GM18867 (cell line): Measurements from ENCODE around the gene IFNLR1.

Experiments used
- ATAC-seq: cut with Tn5 transposase; IDR thresholded peaks from one replicate; pipeline ENCODE4 v1.9.1; 2021; ENCODE audit warnings: mild to moderate bottlenecking, moderate library complexity; ENCODE audit not compliant: unreplicated experiment

IFNLR1 gene

DNA sequence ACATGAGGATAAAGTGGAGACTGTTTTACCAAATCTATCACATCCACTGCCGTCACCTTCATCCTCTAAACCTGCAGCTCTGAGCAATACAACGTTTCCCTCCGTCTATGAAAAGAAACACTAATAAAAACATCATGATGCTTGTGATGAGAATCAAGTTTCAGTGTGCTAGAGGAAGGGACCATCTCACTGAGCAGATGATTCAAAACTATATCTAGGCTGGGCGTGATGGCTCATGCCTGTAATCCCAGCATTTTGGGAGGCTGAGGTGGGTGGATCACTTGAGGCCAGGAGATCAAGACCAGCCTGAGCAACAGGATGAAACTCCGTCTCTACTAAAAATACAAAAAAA is 60.4 kb downstream of the IFNLR1 start:
- ATAC-seq: no peak

DNA sequence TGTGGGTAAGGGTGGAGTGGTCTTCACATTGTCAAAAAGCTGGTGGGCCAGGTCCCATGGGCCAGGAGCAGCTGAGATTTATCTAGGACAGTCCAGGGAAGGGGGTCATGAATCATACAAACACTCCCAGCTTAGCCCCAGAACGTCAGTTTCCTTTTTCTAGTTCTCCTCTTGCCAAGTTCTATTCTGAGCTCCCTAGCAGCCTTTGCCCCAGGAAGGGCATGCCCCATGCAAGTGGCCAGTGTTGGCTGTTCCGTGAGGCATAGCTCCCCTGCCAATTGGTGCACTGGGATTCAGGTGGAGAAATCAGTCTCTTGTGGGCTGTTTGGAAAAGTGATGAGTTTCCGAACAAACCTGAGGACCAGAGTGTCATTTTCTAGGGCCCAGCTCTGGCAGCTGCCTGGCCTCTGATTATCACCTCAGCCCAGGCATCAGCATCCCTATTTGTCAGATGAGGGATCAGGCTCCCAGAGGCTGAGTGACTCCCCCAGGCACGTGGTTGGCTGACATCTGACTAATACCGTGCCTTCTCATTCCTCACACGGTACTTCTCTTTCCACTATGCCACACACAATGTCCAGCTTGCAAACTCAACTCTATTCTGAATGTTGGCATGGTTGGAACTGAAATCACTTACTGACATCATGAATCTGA is 60.9 kb downstream of the IFNLR1 start:
- ATAC-seq: no peak

DNA sequence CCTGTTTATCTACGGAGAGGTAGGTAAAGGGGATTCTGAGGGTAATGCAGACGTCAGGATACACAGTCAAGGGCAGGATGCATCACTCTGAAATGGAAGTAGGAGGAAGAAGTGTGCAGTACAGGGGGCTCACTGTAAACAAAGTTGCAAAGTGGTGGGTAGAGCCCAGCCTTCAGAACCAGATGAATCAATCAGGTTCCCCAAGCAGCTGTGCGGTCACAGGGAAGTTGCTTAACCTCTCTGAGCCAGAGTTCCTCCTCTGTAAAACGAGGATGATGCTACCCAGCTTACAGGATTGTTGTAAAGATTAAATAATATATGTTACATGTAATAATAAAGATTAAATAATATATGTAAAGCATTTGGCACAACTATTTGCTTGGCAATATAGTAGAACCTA is 61.6 kb downstream of the IFNLR1 start:
- ATAC-seq: no peak

DNA sequence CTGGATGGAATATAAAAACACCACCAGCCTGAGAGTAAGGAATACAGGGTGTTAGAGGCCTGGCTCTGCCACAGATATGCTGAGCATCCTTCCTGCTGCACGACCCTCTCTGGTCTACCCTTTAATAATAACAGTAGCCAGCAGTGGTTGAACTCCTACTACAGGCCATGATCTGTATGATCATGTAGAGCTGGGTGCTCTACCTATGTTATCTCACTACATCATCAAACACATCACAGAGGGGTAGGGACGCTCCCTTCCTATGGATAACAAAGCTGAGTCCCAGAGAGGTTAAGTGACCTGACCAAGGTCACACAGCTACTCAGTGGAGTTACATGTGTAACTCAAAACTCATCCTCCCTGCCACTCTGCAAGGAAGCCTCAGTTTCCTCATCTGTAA is 62.1 kb downstream of the IFNLR1 start:
- no peak for ATAC-seq

DNA sequence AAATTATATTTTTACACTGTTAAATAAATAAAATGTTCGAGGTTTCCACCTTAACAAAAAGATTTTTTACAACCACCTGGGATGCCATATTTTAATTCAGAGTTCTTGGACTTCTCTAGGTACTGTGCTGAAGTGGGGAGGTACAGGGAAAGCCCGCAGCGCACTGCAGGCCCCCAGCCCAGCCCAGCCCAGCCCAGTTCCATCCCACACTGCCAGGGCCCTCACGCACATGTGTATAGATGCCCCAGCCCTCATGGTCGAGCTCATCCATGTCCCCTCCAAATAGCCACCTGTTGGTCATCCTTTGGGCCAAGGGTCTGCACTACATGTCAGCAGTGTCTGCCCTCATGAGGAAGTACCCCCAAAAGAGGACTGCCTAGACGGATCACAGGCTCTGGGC is 63.5 kb downstream of the IFNLR1 start:
- no peak for ATAC-seq

DNA sequence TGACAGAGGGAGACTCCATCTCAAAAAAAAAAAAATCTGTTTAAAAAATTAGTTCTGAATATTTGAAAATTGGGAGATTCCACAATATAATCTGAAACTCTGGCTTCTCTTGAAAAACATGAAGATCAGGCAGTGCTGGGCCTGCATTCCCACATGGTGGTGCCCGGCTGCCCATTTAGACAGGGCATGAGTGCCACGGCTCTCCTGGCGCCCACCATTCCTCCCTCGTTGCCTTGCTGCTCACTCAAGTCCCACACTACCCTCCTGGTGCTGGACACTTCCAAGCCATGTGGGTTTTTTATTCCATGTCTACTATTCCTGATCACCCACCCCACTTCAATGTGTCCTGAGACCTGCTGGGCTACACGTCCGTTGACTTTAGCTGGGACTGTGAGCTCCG is 64.3 kb downstream of the IFNLR1 start:
- ATAC-seq: no peak

DNA sequence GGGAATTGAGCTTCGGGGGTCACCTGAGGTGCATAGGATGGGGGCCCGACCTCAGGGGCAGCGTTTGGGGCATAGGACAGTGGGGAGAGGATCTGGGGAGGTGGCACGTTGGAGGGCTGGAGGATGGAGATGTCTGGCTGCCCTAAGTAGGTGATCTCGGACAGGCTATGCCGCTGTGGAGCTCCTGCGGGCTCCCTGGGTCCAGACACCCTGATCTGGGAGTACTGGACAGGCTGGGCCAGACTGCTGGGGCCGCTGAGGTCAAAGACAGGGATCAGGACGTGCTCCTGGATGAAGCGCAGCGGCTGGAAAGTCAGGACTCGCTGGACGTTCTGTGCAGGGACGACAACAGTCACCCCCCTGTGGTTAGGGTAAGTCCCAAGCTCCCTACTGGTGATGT is 65.7 kb downstream of the IFNLR1 start:
- ATAC-seq: no peak

DNA sequence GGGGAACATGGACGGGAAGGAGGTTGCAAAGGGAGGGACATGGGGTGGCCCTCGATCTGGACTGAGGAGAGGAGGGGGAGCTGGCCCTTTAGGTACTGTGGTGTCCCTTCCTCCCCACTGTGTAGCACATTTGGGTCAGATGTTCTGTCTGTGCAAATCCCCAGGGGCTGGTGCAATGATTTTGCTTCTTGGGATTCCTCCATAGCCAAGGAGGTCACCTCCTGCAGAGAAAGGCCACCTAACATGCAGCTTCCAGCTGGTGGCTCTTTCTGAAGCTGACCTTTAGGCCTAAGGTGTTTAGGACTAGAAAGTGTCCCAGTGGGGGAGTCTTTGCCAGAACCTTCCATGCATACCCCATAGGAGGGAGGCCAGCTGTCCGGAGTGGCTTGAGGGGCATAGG is 66.1 kb downstream of the IFNLR1 start:
- no peak for ATAC-seq

DNA sequence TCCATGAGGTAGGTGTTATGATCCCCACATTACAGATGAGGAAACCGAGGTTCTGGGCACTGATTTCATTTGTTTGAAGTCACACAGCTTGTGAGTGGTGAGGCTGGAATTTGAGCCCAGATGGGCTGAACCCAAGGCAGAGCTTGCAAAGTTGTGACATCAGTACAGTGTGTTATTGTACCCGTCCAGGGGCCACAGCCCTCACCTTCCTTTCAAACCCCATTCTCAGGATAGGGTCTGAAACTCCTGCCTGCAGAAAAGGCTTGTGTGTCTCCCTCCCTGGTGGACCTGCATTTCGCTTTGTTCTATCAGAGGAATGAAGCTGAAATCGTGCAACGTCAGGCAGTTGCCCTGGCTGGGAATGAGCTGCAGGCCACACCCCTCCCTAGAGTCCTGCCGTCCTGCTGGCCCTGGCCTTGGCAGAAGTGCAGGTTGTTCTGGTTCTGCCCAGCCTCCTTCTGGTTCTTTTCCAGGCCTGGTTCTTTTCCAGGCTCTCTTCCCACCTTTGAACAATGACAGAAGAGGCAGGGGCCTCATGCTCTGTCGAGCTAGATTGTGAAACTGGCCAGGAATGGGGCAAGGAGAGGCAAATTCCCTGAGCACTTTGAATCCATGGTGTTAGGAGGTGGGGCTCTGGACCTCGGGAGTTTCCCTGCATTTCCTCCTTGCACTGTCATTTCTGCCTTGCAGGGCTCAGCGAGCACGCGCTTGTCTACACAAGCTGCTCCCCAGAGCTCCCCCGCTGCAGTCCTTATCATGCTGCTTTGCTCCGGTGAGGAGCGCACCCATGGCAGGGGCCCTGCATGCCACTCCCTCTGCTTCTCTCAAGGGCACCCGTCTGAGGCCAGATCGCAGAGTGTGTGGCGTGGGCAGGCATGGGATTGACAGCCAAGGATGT is 67.0 kb downstream of the IFNLR1 start:
- no peak for ATAC-seq

DNA sequence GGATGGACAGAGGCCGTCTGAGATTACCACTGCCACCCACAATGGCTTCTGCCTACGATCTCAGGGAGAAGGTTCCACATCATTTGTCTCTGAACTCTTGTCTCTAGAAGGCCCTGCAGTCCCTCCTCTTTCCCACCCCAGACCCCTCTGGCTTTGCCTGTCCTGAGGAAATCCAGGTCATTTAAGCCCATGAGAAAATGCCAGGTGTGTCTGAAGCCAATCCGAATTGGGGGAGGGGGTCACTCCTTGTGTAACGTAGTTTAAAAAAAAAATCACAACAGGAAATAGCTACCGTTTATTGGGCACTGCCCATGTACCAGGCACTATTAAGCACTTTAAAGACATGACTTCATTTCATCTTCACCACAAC is 67.6 kb downstream of the IFNLR1 start:
- ATAC-seq: no peak

DNA sequence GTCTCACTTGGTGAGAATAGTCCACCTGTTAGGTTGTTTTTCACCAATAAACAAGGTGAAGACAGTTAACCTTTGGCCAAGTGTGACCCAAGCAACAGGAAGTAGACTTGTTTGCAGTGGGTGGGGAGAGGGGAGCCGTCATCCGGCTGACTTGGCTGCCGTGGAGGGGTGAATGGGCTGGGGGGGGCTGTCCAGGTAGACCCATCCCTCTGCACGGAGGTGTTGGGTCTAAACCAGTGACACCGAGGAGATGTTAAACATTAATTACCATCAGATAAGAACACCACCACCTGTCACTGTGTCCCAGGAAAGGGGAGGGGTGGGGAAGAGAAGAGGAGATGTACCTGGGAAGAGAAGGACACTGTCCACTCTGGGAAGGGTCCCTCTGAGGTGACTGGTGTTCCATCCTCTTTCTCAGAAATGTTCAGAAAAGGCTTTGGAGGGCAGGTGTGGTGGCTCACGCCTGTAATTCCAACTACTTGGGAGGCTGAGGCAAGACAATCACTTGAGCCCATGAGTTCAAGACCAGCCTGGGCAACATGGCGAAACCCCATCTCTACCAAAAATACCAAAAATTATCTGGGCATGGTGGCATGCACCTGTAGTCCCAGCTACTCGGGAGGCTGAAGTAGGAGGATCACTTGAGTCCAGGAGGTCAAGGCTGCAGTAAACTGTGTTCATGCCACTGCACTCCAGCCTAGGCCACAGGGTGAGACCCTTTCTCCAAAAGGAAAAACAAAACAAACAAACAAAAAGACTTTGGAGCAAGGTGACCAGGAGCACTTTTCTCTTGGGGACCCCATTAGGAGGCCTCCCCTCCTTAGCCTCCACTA is 68.5 kb downstream of the IFNLR1 start:
- no peak for ATAC-seq

DNA sequence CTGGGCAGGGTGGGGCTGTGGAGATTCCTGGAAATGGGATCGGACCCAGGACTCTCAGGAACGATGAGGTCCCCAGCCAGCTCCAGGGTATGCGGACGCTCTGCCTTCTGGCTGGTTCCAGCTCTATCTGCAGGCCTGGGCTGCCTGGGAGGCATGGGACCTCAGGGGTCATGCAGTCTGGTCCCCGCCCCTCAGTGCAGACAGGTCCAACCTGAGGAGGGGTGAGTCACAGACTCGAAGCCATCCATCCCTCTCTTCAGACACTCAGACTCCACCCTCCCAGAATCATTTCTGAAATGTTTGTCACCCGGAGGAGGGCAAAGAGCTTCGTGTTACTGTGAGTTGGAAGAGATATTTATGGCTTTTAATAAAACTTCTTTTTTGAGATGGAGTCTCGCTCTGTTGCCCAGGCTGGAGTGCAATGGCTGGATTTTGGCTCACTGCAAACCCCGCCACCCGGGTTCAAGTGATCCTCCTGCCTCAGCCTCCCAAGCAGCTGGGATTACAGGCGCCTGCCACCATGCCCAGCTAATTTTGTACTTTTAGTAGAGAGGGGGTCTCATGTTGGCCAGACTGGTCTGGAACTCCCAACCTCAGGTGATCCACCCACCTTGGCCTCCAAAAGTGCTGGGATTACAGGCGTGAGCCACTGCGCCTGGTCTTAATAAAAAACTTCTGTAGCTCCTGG is 69.2 kb downstream of the IFNLR1 start:
- ATAC-seq: no peak

DNA sequence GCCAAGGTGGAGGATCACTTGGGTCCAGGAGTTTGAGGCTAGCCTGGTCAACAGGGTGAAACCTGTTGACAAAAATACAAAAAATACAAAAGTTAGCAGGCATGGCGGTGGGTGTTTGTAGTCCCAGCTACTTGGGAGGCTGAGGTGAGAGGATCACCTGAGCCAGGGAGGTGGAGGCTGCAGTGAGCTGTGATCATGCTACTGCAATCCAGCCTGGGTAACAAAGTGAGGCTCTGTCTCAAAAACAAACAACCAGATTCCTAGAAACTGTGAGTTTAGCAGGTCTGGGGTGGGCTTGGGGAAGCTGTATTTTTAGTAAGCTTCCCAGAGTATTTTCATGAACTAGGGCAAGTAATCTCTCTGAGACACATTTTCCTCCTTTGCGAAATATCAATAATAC is 70.0 kb downstream of the IFNLR1 start:
- ATAC-seq: no peak

DNA sequence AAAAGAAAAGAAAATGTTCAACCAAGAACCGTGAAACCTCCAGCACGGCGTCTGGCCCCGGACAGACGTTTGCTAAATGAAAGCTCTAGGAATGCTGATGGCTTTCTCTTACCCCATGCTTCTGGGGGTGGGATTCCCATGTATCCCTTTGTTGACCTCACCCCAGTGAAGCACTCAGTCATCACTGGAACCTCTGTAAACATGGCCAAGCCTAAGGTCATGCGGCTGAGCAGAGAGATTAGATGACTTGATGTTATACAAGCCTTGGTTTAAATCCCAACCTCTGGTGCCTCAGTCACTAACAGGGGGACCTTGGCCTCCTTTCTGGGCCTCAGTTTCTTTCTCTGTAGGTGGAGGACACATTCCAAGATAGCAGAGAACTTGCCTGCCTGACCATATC is 72.3 kb downstream of the IFNLR1 start:
- ATAC-seq: no peak

DNA sequence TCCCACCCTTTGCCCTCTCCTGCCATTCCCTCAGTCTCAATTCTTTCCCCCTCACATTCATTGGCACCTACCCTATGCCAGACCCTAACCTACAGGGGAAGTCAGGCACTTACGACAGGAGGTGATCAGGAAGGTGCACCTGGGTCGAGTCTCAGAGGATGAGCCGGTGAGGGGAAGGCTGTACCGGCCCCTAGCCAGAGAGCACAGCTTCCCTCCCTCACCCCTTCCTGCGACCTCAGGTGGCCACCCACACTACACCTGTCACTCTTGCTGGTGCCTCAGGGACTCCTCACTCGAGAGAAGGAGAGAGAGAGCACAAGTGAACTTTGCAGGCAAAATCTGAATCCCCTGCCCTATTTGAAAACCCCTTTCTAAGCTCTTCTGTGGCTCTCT is 73.5 kb downstream of the IFNLR1 start:
- no peak for ATAC-seq

DNA sequence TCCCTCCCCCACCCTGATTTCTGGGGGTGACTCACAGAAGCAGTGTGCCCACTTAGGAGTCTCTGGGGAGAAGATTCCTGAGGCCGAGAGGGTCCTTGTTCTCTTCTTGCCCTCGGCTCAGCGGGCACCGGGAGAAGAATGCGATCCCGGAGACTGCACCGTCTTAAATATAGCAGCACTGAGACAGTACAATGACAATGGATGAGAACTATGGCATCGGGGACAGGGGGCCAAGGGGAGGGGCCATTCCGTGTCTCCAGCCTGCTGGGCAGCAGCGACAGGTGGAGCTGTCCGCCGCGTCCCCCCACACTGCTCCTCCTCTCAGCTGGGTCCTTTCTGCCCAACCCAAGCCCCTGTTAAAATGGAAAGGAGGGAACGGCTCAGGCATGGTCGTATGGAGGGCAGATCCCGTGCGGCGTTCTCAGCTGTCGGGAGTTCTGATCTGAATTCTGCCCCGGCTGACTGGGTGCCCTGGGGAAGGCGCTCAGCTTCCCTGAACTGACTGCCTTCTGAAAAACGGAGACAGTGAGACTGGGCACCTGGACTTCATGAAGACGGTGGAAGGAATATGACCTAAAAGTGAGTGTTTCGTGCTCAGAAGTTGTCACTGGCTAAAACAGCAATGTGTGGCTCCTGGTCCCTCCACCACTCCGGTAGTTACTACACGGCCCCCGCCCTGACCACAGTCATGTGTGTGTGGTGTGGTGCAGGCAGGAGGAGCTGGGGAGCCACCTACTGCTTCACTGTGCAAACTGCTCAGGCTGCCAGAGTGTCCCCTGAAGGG is 74.9 kb downstream of the IFNLR1 start, which contains the start of gene MYOM3:
MYOM3 (minus strand) TSS at position 140 of the 784 bp plus-strand sequence. CDS start 3,499 bp downstream, outside the sequence.
- no peak for ATAC-seq

DNA sequence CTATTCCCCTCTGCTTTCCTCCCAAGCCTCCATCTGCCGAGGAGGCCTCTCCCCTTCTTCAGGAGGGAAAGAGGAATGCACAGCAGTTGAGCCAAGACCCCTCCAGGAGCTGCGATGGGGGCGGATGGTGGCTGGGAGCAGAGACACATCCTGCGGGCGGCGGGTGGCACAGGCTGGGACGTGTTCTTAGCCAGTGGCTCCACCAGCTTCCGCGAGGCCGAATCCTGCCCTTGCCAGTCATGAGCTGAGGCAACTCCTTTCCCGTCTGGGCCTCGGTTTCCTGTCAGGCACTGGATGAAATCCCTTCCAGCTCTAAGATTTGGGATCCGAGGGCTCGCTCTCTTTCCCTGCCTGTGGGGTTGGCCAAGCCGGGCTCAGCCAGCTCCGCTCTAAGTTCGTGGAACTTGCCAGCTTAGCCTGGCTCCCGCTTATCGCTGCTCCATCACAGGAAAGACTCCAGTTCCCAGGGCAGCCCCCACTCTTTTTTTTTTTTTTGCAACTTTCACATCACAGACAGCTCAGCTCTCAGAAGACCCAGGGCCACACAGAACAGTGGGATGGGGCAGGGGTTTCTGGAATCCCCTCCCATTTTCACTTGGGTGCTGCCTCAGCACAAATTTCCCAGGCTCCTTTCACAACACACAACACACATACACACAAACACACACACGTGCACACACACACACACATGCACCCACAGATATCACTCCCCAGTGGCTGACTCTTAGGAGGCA is 75.7 kb downstream of the IFNLR1 start:
- no peak for ATAC-seq

DNA sequence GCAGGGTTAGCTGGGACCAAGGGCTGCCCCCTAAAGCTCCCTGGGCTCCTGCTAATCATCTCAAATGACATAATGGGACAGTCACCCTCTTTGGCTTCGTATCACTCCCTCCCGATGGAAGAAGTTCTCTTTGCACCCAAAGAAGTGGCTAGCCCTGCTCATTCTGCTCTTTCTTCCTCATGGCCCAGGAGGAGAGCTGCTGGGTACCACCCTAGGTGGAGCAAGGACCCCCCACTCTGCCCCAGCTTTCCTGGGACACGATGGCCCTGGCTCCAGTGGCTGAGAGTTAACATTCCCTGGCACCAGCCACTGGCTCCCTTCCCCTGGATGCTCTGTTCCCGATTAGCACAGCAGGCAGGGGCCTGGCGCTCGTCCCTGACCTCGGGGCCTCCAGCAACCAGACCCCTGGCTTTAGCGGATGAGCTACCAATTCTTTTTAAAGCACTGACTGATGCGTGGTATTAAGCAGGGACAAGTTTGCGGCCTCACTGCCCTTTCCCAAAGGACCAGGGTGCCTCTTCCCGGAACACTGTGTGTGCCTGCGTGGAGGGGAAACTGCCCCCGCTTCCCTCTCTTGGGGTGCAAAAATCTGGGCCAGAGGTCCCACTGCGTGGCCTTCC is 76.3 kb downstream of the IFNLR1 start:
- ATAC-seq: no peak
